ENCODE measurements around the gene STEAP4.
"Not testable (repeated sequence)": the region's sequence is repeated elsewhere in the genome, so short reads cannot be mapped to it uniquely, and the experiment has no call there.

STEAP4 gene

DNA sequence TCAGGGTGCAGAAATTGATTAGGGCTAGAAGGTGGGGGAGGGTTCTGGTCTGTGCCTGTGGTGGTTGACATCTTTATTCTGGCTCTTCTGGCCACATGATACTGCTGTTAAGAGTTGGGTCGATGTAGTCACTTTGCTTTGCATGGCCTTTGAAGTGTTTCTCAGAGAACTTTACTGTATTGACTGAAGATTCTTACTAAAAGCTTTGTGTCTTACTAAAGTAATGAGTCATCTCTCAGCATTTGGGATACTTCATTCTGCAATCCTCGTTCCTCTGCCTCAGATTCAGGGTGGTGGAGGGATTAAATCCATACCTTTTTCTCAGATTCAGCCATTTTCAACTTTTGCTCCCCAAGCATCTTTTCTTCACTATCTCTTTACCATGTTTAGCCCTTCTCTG lies 38.6 kb downstream of the STEAP4 start:
- no peak for DNase-seq

DNA sequence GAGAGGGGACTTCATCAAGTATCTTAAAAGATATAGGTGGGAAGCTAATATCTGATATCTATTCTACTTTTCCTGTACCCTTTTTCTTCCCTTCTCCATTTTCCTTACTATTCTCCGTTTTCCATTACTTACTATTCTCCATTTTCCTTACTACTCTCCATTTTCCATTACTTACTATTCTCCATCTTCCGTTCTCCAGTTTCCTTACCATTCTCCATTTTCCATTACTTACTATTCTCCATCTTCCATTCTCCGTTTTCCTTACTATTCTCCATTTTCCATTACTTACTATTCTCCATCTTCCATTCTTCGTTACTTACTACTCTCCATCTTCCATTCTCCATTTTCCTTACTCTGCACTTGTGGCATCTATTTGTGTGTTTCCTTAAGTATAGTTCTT lies 39.3 kb downstream of the STEAP4 start:
- DNase-seq: no peak

DNA sequence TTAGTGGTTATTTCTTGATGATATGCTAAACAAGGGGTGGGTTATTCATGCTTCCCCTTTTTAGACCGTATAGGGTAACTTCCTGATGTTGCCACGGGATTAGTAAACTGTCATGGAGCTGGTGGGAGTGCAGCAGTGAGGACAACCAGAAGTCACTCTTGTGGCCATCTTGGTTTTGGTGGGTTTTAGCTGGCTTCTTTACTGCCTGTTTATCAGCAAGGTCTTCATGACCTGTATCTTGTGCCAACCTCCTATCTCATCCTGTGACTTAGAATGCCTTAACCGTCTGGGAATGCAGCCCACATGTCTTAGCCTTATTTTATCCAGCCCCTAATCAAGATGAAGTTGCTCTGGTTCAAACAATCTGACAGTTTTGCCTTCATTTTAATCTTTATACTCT lies 41.7 kb downstream of the STEAP4 start:
- DNase-seq: not testable (repeated sequence)

DNA sequence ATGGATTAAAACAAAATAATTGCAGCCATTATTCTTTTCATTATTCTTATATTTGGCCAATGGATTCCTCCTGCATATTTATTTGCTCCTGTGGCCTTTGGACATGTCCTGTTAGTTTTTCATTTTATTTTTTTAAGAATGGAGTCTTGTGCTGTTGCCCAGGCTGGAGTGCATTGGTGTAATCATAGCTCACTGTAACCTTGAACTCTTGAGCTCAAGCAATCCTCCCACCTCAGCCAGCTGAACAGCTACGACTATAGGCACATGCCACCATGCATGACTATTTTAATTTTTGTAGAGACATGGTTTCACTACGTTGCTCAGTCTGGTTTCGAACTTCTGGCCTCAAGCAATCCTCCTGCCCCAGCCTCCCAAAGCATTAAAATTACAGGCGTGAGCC lies 44.1 kb downstream of the STEAP4 start:
- DNase-seq: no peak

DNA sequence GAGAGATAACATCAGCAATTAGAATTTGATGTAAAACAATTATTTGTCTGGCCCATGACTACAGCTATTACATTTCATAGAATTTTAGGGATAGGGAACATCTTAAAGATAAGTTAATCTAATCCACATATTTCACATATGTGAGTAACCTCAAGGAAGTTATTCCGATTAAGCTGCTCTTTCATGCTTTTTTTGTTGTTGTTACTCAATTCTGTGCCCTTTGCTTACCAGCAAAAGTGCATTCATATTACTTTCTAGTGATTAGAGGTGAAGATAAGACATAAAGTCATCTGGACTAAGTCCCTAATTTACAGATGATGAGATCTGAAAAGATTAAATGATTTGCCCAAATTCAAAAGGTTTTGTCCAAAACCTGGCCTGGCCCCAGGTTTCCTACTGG lies 46.0 kb downstream of the STEAP4 start:
- DNase-seq: no peak

DNA sequence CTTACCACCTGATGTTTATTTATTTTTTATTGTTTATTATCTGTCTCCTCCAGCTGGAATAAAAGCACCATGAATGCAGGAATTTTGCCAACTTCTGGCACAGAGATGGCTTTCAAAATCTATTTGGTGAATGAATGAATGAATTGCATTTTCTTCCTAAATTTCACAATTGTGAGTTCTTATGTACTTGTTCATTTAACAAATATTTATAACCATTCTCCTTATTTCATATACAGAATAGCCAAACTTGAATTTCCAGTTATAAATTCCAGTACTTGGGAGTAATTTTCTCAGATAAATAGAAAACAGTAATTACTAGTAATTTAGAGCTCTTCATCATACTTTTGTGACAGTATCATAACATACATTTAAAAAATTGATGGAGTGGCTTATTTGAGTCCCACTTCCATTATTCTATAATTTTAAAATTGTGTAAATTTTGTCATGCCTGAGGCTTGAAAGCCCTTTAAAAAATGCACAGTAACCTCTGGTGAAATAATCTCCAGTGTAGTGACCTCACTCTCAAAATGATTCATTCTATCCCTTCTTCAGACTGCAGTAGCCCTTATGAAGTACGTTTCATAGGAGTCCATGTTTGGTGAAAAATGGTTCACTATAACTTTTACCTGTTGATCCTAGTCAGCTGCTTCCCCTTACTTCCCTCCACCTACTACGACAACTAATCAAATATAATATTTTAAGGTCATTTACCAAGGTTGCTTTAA lies 46.9 kb downstream of the STEAP4 start:
- DNase-seq: no peak

DNA sequence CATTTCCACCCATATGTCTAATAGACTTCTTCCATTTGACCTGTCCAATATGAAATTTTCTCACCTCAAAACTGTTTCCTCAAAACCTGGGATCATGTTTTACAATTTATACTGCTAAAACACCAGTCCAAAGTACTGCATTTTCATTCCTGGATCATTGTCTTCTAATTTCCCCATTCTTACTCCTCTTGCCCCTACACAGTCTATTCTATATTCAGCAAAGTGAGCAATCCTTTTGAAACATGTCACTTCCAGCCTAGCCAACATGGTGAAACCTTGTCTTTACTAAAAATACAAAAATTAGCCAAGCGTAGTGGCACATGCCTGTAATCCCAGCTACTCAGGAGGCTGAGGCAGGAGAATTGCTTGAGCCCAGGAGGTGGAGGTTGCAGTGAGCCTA lies 48.4 kb downstream of the STEAP4 start:
- DNase-seq: not testable (repeated sequence)

DNA sequence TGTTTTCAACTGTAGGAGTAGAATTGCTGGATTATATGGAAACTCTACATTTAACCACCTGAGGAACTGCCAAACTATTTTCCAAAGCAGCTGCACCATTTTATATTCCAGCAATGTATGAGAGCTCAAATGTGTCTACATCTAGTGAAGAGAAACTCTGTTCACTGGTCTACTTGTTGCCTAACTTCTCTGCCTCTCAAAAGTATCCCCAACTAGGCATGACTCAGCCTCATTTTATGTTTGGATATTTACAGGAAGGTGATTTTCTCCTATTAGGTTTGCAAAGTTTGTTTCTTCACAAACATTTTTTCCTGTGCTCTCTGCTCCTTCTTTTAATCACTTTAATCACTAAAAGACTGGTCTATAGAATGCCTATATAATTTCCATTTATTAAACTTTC lies 49.8 kb downstream of the STEAP4 start:
- no peak for DNase-seq

DNA sequence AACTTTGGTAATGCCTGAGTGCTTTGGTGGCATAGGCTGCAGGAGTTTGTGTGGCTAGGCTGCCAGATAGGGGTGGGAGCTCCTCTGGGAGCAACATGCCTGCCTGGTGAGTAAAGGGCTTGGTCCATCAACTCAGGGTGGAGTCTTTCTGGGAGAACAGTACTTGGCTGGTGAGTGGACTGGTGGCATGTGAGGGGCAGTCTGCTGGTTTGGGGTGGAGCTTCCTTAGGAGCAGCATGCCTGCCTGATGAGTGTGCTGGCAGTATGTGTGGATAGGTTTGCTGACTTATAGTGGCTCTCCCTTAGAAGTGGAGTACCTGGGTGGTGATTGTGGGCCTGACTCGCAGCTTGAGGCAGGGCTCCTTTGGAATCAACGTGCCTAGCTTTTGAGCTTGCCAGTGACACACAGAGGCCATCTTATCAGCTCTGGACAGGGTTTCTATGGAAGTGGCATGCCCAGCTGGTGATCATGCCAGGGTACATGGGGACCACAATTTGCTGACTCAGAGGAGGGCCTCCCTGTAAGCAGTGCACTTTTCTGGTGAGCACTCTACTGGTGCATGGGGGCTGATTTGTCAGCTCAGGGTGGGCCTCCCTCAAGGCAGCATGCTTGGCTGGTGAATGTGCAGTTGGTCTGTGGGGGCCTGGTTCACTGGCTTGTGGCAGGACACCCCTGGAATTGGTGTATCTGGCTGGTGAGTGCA lies 51.8 kb downstream of the STEAP4 start:
- no peak for DNase-seq

DNA sequence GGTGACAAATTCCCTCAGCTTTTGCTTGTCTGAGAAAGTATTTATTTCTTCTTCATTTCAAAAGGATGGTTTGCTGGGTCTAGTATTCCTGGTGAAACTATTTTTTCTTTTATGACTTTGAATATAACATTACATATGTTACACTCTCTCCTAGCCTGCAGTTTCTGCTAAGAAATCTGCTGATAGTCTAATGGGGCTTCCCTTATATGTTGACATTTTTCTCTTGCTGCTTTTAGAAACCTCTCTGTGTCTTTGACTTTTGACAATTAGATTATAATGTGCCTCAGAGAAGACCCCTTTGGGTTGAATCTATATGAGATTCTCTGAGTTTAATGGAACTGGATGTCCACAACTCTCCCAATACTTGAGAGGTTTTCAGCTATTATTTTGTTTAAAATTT lies 53.1 kb downstream of the STEAP4 start:
- no peak for DNase-seq

DNA sequence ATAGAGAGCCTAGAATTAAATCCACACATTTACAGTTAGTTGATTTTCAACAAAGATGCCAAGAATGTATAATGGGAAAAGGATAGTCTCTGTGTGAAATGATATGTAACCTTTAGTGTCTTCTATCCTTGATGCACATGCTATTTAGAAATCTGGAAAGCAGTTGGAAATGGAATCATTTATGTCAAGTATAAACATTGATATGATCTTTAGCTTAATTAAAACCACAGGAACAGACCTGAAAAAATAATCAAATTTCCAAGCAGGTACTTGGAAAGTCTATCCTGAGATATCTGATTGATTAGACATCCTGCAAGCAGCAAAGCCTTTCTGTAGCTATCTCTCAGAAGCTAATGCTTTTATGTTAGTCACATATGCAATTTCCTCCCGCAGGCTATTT lies 62.4 kb downstream of the STEAP4 start:
- DNase-seq: no peak

DNA sequence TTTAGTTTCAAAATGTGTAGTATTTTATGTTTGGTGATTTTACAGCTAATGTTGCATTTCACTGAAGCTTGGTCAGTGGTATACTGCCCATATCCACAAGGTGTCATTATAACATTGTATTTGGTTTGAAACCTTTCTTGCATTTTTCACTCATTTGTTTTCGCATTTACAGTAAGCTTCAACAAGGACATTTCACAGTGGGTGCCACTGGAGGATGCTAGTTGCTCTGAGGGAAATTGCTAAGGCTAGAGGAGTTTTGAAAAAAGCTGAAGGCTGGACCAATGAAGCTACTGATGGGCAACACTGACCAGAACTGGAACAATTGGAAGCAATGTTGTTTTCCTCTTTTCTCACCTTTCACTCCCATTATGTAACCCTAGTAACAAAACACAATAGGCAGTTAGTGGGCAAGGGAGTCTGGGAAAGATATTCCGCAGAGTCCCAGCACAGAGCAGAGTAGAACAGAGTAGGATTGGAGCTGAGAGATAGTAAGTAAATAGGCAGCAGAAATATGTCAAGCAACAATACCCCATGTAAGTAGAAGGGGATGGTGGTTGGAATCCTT lies 63.3 kb downstream of the STEAP4 start:
- peak; percentile 18 for DNase-seq

DNA sequence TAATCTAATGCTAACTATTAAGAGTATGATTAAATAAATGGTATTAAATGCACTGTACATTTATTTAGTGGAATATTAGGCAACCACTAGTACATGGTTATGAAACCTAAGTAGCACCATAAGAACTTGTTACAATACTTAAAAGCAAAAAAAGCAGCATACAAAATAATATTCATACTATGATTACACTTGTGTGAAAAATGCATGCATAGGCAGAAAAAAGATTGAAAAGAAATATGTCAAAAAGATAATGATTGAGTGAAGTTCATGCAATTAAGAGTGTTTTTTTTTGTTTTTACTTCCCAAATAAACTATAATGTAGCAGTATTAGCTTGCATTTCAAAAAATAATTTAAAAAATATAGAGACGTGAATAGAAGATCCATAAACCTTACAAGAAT lies 66.8 kb downstream of the STEAP4 start:
- no peak for DNase-seq

DNA sequence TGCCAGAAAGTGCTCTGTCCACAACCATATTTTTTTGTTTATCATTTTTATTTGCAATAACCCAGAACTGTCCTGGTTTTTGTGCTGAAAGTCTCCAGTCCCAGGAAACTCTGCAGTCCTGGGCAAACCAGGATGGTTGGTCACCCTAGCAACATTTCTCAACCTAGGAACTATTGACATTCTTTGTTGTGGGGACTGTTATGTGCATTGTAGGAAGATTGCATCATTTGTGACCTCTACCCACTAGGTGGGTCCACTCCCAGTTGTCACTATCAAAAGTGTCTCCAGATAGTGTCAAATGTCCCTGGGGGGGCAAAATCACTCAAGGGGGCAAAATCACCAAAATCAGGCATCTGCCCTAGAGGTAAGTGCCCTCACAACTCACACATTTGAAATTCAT lies 72.9 kb downstream of the STEAP4 start:
- no peak for DNase-seq

DNA sequence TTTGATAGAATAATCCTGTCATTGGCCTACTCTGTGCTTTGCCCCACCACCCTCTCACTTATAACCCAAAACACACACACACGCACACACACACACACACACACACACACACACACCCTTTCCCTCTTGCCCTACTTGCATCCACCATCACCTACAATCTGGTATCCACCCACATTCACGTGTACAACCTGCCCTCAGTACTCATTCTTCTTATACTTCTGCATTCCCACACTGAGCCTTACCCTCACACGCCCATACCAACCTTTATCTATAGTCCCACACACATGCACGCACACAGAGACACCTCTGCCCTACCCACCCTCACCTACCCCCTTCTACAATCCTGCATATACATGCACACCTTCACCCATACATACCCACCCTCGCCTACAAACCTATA lies 76.0 kb downstream of the STEAP4 start:
- DNase-seq: no peak

DNA sequence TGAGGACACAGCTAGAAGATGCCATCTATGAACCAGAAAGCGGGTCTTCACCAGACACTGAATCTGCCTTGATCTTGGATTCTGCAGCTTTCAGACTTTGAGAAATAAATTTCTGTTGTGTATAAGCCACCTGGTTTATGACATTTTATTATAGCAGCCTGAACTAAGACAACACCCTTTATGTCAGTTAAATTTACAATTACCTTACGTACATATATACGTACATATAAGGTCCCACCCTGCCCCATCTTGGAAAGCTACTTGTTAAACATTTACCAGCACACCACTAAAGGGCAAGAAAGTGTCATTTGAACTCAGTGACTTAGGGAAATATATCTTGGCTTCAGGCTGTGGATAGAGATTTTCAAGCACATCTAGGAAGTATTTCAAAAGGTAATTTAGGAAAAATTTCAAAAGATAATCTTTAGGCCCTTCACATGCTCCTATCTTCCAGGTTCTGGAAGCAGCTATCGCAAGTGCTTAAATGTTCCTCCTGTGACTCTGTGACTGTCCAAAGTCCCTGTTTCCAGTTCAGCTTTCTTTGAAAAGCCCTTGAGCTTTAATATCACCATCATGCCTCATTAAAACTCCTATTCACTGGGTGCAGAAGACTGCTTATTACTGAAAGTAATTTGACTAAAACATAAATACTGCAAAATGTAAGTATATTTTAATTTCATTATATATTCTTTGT lies 77.2 kb downstream of the STEAP4 start:
- DNase-seq: no peak

DNA sequence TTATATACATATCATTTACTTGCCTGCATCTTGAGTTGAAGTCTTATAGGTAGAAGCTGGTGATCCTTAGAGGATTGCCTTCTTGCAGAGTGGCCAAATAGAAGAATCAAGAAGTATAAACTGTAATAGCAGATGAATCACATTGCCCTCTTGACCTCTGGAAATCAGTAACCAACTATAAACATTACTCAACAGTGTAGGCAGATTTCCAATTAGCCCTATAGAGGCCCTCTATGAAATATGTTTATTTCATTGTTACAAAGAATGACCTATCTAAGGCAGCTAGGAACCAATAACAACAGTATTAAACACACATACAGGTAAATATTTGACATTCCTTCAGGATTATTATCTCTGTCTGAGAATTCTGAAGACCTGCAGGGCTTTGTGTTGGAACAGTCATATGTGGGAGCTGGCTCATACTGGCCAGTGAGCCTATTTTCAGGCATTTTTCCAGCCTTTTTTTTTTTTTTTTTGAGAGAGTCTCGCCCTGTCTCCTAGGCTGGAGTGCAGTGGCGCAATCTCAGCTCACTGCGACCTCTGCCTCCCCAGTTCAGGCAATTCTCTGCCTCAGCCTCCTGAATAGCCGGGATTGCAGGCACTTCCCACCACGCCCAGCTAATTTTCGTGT lies 79.7 kb downstream of the STEAP4 start:
- peak; percentile 7 for DNase-seq

DNA sequence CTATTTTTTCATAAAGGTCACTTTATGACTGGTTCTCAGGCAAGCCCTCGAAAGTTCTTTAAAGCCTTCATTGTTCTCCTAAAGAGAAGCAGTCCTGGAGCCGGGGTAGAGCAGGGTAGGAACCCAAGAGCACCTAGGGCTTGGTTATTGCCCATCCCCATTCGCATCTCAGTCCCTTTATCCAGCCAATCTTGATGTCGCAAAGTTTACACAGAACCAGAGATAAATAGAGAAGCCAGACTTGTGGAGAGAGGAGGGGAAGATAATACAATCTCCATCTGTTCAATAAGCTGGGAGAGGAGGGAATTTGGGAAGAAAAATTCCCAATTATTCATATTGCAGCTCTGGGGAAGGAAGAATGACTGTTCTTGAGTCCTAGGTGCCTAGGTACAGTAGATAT lies 80.5 kb downstream of the STEAP4 start:
- no peak for DNase-seq

DNA sequence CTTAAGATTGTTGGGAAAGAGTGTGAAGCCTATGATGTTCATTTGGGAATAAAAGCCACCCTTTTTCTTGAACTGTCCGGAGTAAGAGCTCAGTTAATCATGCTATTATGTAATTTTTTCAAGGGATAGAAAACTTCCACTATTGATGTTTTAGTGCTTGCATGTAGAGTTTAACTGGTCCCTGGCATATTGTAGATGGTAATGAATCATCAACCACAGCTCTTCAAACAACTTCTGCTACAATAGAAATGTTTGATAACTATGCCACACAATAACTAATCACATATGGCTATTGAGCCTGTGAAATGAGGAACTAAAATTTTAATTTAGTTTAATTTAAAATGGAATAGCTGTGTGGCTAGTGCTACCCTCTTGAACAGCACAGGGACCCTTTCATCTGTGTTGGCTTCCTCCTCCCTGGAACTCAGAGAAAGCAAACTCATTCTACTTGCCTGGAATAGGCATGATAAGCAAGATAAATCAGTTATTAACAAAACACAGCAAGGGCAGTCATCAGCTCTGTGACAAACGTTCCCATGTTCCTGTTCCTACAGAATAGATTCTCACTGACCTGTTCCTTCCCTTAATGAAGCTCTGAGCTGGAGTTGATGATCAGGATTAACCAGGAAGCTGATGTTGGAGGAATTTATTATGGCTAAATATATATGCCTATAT lies 82.0 kb downstream of the STEAP4 start:
- DNase-seq: no peak

DNA sequence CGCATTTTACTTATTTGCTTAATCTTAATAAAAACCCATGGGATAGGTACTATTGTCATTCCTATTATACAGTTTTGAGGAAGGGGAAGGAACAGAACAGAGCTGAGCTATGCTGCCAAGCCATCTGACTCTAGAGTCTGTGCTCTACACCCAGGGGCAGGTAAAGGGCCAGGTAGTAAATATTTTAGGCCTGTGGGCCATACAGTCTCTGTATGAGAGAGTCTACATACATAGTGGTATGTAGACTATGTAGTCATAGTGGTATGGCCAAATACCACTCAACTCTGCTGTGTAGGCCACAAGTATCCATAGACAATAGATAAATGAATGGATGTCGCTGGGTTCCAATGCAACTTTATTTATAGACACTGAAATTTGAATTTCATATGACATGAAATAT lies 83.4 kb downstream of the STEAP4 start:
- DNase-seq: no peak
